Measurements from ENCODE around the gene NEGR1. TPM values are rescaled to one million over a fixed set of nuclear protein-coding genes. Genes with fewer than 3 reads are reported as not detected.

NEGR1 gene
- total RNA-seq, 1 experiment from 2014 or later: 0.05 TPM

- TF ChIP-seq TCF7L2 (IDR thresholded peaks at IDR 0.05; ENCODE audit: borderline replicate concordance, extremely low read depth, insufficient read depth, insufficient read length): no peak
- Histone ChIP-seq H3K27ac (ENCODE audit: low read depth, low read length) (no peak overlapping the region), H3K36me3 (ENCODE audit: control insufficient read depth in 1 of 2, insufficient read depth in 2 of 2, low read length in 2 of 2) (no peaks in the 10 kb centered on the region), H3K27me3 (ENCODE audit: insufficient read depth, low read length) (no peaks in the 10 kb centered on the region), H3K4me2 (ENCODE audit: low read length) (no peak overlapping the region), H3K79me2 (ENCODE audit: insufficient read depth, low read length) (no peaks in the 10 kb centered on the region), H3K9ac (ENCODE audit: low read length) (no peak overlapping the region), H3K9me2 (ENCODE audit: insufficient read depth) (no peaks in the 10 kb centered on the region), H3K4me1 (ENCODE audit: control insufficient read depth in 1 of 2, insufficient read depth in 2 of 2, low read length in 2 of 2) (no peaks in the 10 kb centered on the region), H3K4me3 (replicated peaks in 1 of 2; ENCODE audit: low read depth in 1 of 2, low read length in 2 of 2) (no peak overlapping the region), H3K9me3 (ENCODE audit: control insufficient read depth in 1 of 2, insufficient read depth in 1 of 2, low read depth in 1 of 2, low read length in 2 of 2) (peaks cover 0 to 3% of the 10 kb centered on the region in 2 experiments; a peak in 1 of 4 replicates), H2AFZ (ENCODE audit: low read depth, low read length, poor library complexity, severe bottlenecking) (no peak overlapping the region), H4K20me1 (ENCODE audit: insufficient read depth) (no peaks in the 10 kb centered on the region)
- intact Hi-C loops (cut with micrococcal nuclease): no loop called here
- DNase-seq (ENCODE audit: low read depth, low spot score): no peak
- RAD21 ChIA-PET (ENCODE audit: low non-redundant PET in 1 of 2, low total read pairs in 2 of 2, uncharacterized antibody in 2 of 2, unreplicated experiment in 2 of 2): no interaction called here
- ATAC-seq: no peak
- CTCF ChIA-PET: no interaction called here
- POLR2A ChIA-PET: no interaction called here
- no TSS peak for BruUV-seq (replicated peaks)
These were observed 771.6 kb downstream of the NEGR1 start for GRCh38 chr1:71510725-71511124.

- DNase-seq (ENCODE audit: low read depth, low spot score): no peak
- ChIA-PET RAD21 (ENCODE audit: low non-redundant PET in 1 of 2, low total read pairs in 2 of 2, uncharacterized antibody in 2 of 2, unreplicated experiment in 2 of 2) (no interaction called here), CTCF (no interaction called here), POLR2A (no interaction called here)
- ATAC-seq: no peak
- peaks cover 0 to 3% of the 10 kb centered on the region in 2 experiments; a peak in 1 of 4 replicates for H3K9me3 ChIP-seq (ENCODE audit: control insufficient read depth in 1 of 2, insufficient read depth in 1 of 2, low read depth in 1 of 2, low read length in 2 of 2)
- H3K27me3 ChIP-seq (ENCODE audit: insufficient read depth, low read length): no peaks in the 10 kb centered on the region
- H4K20me1 ChIP-seq (ENCODE audit: insufficient read depth): no peaks in the 10 kb centered on the region
- no peaks in the 10 kb centered on the region for H3K4me1 ChIP-seq (ENCODE audit: control insufficient read depth in 1 of 2, insufficient read depth in 2 of 2, low read length in 2 of 2)
- no peaks in the 10 kb centered on the region for H3K79me2 ChIP-seq (ENCODE audit: insufficient read depth, low read length)
- TF ChIP-seq POLR2A (IDR thresholded peaks at IDR 0.05; ENCODE audit: borderline replicate concordance, extremely low read depth, insufficient read depth, insufficient read length): no peak
- TF ChIP-seq EGR1 (IDR thresholded peaks at IDR 0.05; ENCODE audit: low read depth): no peak
- TF ChIP-seq ZFX (IDR thresholded peaks at IDR 0.05): no peak
- TF ChIP-seq MAX (IDR thresholded peaks at IDR 0.05): no peak
- TF ChIP-seq ZBTB33 (IDR thresholded peaks at IDR 0.05; ENCODE audit: extremely low read depth, insufficient replicate concordance, low read length): no peak
- no peak for TF ChIP-seq JUND (IDR thresholded peaks at IDR 0.05)
- TF ChIP-seq RAD21 (IDR thresholded peaks at IDR 0.05; ENCODE audit: low read depth): no peak
- no peak for TF ChIP-seq SRF (IDR thresholded peaks at IDR 0.05; ENCODE audit: low read depth)
- no peak for TF ChIP-seq SP1 (IDR thresholded peaks at IDR 0.05; ENCODE audit: low read depth)
- no peak for TF ChIP-seq ZNF274 (IDR thresholded peaks at IDR 0.05; ENCODE audit: low read depth, low read length)
- TF ChIP-seq FOSL1 (IDR thresholded peaks at IDR 0.05; ENCODE audit: low read depth): no peak
- TF ChIP-seq CBX3 (IDR thresholded peaks at IDR 0.05; ENCODE audit: low read depth): no peak
- no peak for TF ChIP-seq ATF3 (IDR thresholded peaks at IDR 0.05)
- TF ChIP-seq SIN3A (IDR thresholded peaks at IDR 0.05; ENCODE audit: low read depth): no peak
- TF ChIP-seq POLR2AphosphoS5 (IDR thresholded peaks at IDR 0.05; ENCODE audit: low read depth, low read length): no peak
- H3K36me3 ChIP-seq (ENCODE audit: control insufficient read depth in 1 of 2, insufficient read depth in 2 of 2, low read length in 2 of 2): no peaks in the 10 kb centered on the region
- H2AFZ ChIP-seq (ENCODE audit: low read depth, low read length, poor library complexity, severe bottlenecking): no peak overlapping the region
- no peak overlapping the region for H3K4me2 ChIP-seq (ENCODE audit: low read length)
- H3K4me3 ChIP-seq (replicated peaks in 1 of 2; ENCODE audit: low read depth in 1 of 2, low read length in 2 of 2): no peak overlapping the region
- H3K27ac ChIP-seq (ENCODE audit: low read depth, low read length): no peak overlapping the region
- BruUV-seq (replicated peaks): no TSS peak
- H3K9ac ChIP-seq (ENCODE audit: low read length): no peak overlapping the region
- intact Hi-C loops (cut with micrococcal nuclease): no loop called here
- no peaks in the 10 kb centered on the region for H3K9me2 ChIP-seq (ENCODE audit: insufficient read depth)
These were observed 773.2 kb downstream of the NEGR1 start for GRCh38 chr1:71509051-71509595.
